SK-N-SH (cell line): Measurements from ENCODE around the gene LSMEM2. TPM values are rescaled to one million over a fixed set of nuclear protein-coding genes. Genes with fewer than 3 reads are reported as not detected.

Experiments
- CTCF ChIA-PET: fragments of 300-600, 350-600 bp; formaldehyde crosslinking; extraction: SDS; loops from one replicate; lab custom pipeline; 2021; lab: Yijun Ruan, JAX
- POLR2A ChIA-PET: fragments of 350-600 bp; sonication (Branson Sonifier 250); formaldehyde crosslinking; extraction: SDS; loops from one replicate; lab custom pipeline; 2020; ENCODE audit warnings: antibody characterized with exemption, inconsistent platforms; lab: Yijun Ruan, JAX
- DNase-seq: peaks from one replicate; pipeline ENCODE4 v3.0.0; 2012
- H2AFZ ChIP-seq: fragments of 200-600 bp; sonication (generic); 2 replicates; pipeline ENCODE4 v1.8.1; 2016; ENCODE audit warnings: antibody characterized with exemption, mild to moderate bottlenecking, low read depth
- H3F3A ChIP-seq: fragments of 200-600 bp; sonication (generic); replicated peaks from 2 replicates; pipeline ENCODE3; 2016; ENCODE audit warnings: antibody characterized with exemption, mild to moderate bottlenecking; ENCODE audit not compliant: insufficient read depth
- H3K27ac ChIP-seq, 2 experiments: fragments of 200-500 bp in 1 of 2; fragments of 200-600 bp in 1 of 2; sonication (Bioruptor generic) in 1 of 2; sonication (generic), shearing (Covaris generic) in 1 of 2; 2 replicates each; pipeline versions ENCODE4 v1.5.1 to v1.6.1; 2014 to 2016; ENCODE audit warnings: low read depth in 2 of 2, inconsistent platforms in 1 of 2, low read length in 1 of 2, mild to moderate bottlenecking in 1 of 2, mixed read lengths in 1 of 2
- H3K27me3 ChIP-seq: fragments of 200-600 bp; sonication (generic), shearing (Covaris generic); 2 replicates; pipeline ENCODE4 v1.6.1; 2016; ENCODE audit warnings: mixed run types; ENCODE audit not compliant: insufficient read depth
- H3K36me3 ChIP-seq, 2 experiments: fragments of 200-500 bp in 1 of 2; fragments of 200-600 bp in 1 of 2; sonication (Bioruptor generic) in 1 of 2; sonication (generic) in 1 of 2; replicated peaks in 1 of 2; 2 replicates each; pipeline versions ENCODE3 to v1.5.1; 2014 to 2016; ENCODE audit warnings: low read length in 1 of 2, mild to moderate bottlenecking in 1 of 2; ENCODE audit not compliant: insufficient read depth in 2 of 2, control insufficient read depth in 1 of 2
- H3K4me1 ChIP-seq, 2 experiments: fragments of 200-500 bp in 1 of 2; fragments of 200-600 bp in 1 of 2; sonication (Bioruptor generic) in 1 of 2; sonication (generic), shearing (Covaris generic) in 1 of 2; 2 replicates each; pipeline versions ENCODE4 v1.5.1 to v1.6.1; 2014 to 2016; ENCODE audit warnings: low read depth in 1 of 2, low read length in 1 of 2, mixed run types in 1 of 2; ENCODE audit not compliant: insufficient read depth in 2 of 2, control insufficient read depth in 1 of 2
- H3K4me2 ChIP-seq: fragments of 200-600 bp; sonication (generic), shearing (Covaris generic); 2 replicates; pipeline ENCODE4 v1.6.1; 2017; ENCODE audit warnings: mixed run types
- H3K4me3 ChIP-seq, 2 experiments: fragments of 200-500 bp in 1 of 2; fragments of 200-600 bp in 1 of 2; sonication (Bioruptor generic) in 1 of 2; sonication (generic), shearing (Covaris generic) in 1 of 2; 2 replicates each; pipeline versions ENCODE4 v1.5.1 to v1.8.1; 2014 to 2016; ENCODE audit warnings: low read depth in 2 of 2, inconsistent platforms in 1 of 2, low read length in 1 of 2, mild to moderate bottlenecking in 1 of 2, mixed read lengths in 1 of 2, moderate library complexity in 1 of 2
- H3K79me2 ChIP-seq: fragments of 200-600 bp; sonication (generic); 2 replicates; pipeline ENCODE4 v1.8.1; 2017; ENCODE audit warnings: mild to moderate bottlenecking; ENCODE audit not compliant: insufficient read depth
- H3K9ac ChIP-seq: fragments of 200-600 bp; sonication (generic); 2 replicates; pipeline ENCODE4 v1.6.1; 2017; ENCODE audit warnings: mixed run types
- H3K9me2 ChIP-seq: fragments of 200-600 bp; sonication (generic); 2 replicates; pipeline ENCODE4 v1.6.1; 2017; ENCODE audit warnings: mixed run types
- H3K9me3 ChIP-seq: fragments of 200-600 bp; sonication (generic); 2 replicates; pipeline ENCODE4 v1.6.1; 2017; ENCODE audit warnings: mixed run types, mild to moderate bottlenecking, moderate library complexity
- H4K20me1 ChIP-seq: fragments of 200-600 bp; sonication (generic); 2 replicates; pipeline ENCODE4 v1.6.1; 2017; ENCODE audit warnings: mild to moderate bottlenecking, mixed run types; ENCODE audit not compliant: insufficient read depth
- CHD2 ChIP-seq: fragments of 150-350 bp; IDR thresholded peaks from 2 replicates; pipeline ENCODE4 v1.6.1; 2018; ENCODE audit warnings: low read length; ENCODE audit not compliant: partially characterized antibody
- EP300 ChIP-seq, 2 experiments: IDR thresholded peaks; 2 replicates each; pipeline versions ENCODE4 v1.4.0 to v1.6.1; 2012; ENCODE audit warnings: borderline replicate concordance in 1 of 2, low read depth in 1 of 2, low read length in 1 of 2
- FOXM1 ChIP-seq: IDR thresholded peaks from 2 replicates; pipeline ENCODE4 v1.4.0; 2012; ENCODE audit warnings: low read depth, mild to moderate bottlenecking
- JUND ChIP-seq: IDR thresholded peaks from 2 replicates; pipeline ENCODE4 v1.4.0; 2012
- MXI1 ChIP-seq: IDR thresholded peaks from 2 replicates; pipeline ENCODE4 v1.6.1; 2012; ENCODE audit warnings: mild to moderate bottlenecking, low read depth, low read length, improper control_type of control experiment
- NFIC ChIP-seq: IDR thresholded peaks from 2 replicates; pipeline ENCODE4 v1.4.0; 2012; ENCODE audit warnings: borderline replicate concordance
- POLR2AphosphoS5 ChIP-seq: IDR thresholded peaks from 2 replicates; pipeline ENCODE4 v1.6.1; 2012; ENCODE audit warnings: low read depth, low read length
- SIN3A ChIP-seq: IDR thresholded peaks from 2 replicates; pipeline ENCODE4 v1.6.1; 2012; ENCODE audit warnings: low read depth, mild to moderate bottlenecking, low read length, moderate library complexity, borderline replicate concordance
- TAF1 ChIP-seq: IDR thresholded peaks from 2 replicates; pipeline ENCODE4 v1.6.1; 2012; ENCODE audit warnings: low read depth, mild to moderate bottlenecking, low read length, moderate library complexity, borderline replicate concordance
- WGBS: methylation state at CpG from one replicate; pipeline ENCODE4 v1.1.6; 2017; ENCODE audit warnings: low lambda C conversion rate; 5-methylcytosine and 5-hydroxymethylcytosine counted together
- polyA plus RNA-seq, 3 experiments: library from polyadenylated mRNA; depleted of rRNA; stranded (reverse); fragments of >200 nt; gene quantifications; 2 replicates each; pipeline ENCODE4 v1.2.3, GENCODE V29; 2012
- TF ChIP-seq, protein P1 (sequence below): IDR thresholded peaks from 2 replicates; pipeline ENCODE4 v1.4.0; 2012; ENCODE audit warnings: low read depth
- TF ChIP-seq, protein P2 (sequence below): IDR thresholded peaks from 2 replicates; pipeline ENCODE4 v1.4.0; 2012; ENCODE audit warnings: low read depth, borderline replicate concordance
- TF ChIP-seq, protein P3 (sequence below): fragments of 200-600 bp; sonication (generic); IDR thresholded peaks from 2 replicates; pipeline ENCODE4 v1.6.1; 2017; ENCODE audit warnings: antibody characterized with exemption, mild to moderate bottlenecking, moderate library complexity

LSMEM2 gene
- polyA plus RNA-seq, 1 of the 3 experiments (the other 2 are of a cell fraction), result 0.03 TPM

DNA sequence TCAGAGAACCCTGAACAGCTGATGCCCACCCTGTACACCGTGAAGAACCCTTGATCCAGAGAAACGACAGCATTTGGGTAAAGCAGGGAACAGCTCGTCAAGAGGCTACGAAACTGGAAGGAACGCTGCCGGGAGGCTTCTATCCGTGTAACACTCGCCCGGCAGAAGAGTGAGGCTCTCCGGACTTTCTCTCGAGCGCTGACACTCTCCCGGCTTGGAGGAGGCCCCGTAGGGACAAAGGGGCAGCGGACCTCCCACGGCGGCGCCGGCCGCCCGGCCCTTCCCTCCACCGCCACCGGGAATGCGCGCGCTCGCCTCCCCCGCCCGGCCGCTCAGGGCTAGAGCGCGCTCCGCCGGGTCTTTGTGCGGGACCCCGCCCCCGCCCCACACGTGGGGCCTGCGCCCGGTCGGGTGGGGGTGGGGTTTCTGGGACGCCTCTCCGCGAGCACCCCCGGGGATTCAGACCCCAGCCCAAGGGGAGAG, 42.0 kb downstream of the LSMEM2 start:
- H3K4me1 ChIP-seq, result peaks cover 0 to 40% of the 10 kb centered on the region in 2 experiments; a peak in 2 of 4 replicates
- CTCF ChIA-PET, result interaction anchor here (0.5 to 6.0 kb wide), 14 partner anchors 14 to 222 kb away, joined by 3 to 60 read pairs (median 4); partner anchors contain the start of genes HYAL1, HYAL3, IFRD2 and NAA80
- H3K36me3 ChIP-seq, result peaks cover 15 to 45% of the 10 kb centered on the region in 2 experiments
- H3K9ac ChIP-seq, result peak overlapping the region; percentile 93
- H3F3A ChIP-seq, result peaks cover 10% of the 10 kb centered on the region
- peak overlapping the region; percentile 92 to 94 for H3K4me3 ChIP-seq
- peaks cover 41% of the 10 kb centered on the region for H3K79me2 ChIP-seq
- no peaks in the 10 kb centered on the region for H3K9me3 ChIP-seq
- peak overlapping the region; percentile 94 for H2AFZ ChIP-seq
- TF ChIP-seq TAF1 (0 out of 2 replicates have a peak, but pooled peaks have one; percentile 22), POLR2AphosphoS5 (no peak), CHD2 (peak; percentile 31), MXI1 (peak; percentile 85), JUND (no peak), NFIC (no peak), SIN3A (peak; percentile 61; the same call in 1 of the 2 replicates)
- TF ChIP-seq, protein P1, sequence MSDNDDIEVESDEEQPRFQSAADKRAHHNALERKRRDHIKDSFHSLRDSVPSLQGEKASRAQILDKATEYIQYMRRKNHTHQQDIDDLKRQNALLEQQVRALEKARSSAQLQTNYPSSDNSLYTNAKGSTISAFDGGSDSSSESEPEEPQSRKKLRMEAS, result peak; percentile 58
- TF ChIP-seq, protein P2, sequence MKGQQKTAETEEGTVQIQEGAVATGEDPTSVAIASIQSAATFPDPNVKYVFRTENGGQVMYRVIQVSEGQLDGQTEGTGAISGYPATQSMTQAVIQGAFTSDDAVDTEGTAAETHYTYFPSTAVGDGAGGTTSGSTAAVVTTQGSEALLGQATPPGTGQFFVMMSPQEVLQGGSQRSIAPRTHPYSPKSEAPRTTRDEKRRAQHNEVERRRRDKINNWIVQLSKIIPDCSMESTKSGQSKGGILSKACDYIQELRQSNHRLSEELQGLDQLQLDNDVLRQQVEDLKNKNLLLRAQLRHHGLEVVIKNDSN, result peak; percentile 64; the same call in 1 of the 2 replicates
- peak overlapping the region; percentile 92 to 94 for H3K27ac ChIP-seq
- WGBS, result 0% methylated on average over 14 of the region's 45 CpGs
- no peaks in the 10 kb centered on the region for H4K20me1 ChIP-seq
- peak overlapping the region; percentile 80 for H3K4me2 ChIP-seq
- no peaks in the 10 kb centered on the region for H3K27me3 ChIP-seq
- POLR2A ChIA-PET, result interaction anchor here (0.6 to 1.8 kb wide), 6 partner anchors 14 to 29 kb away, joined by 3 to 5 read pairs (median 3); partner anchors contain the start of genes HYAL3, IFRD2 and NAA80
- no peaks in the 10 kb centered on the region for H3K9me2 ChIP-seq
- DNase-seq, result peak; percentile 95

- H2AFZ ChIP-seq, result peak overlapping the region; percentile 94
- H3K4me3 ChIP-seq, result peak overlapping the region; percentile 92 to 94
- peak overlapping the region; percentile 80 for H3K4me2 ChIP-seq
- 13% methylated on average over 12 of the region's 59 CpGs for WGBS
- peaks cover 11 to 49% of the 10 kb centered on the region in 2 experiments for H3K36me3 ChIP-seq
- H3K9me2 ChIP-seq, result no peaks in the 10 kb centered on the region
- ChIA-PET CTCF (interaction anchor here (0.5 to 6.0 kb wide), 14 partner anchors 14 to 221 kb away, joined by 3 to 60 read pairs (median 4); partner anchors contain the start of genes HYAL1, HYAL3, IFRD2 and NAA80), POLR2A (interaction anchor here (0.6 to 1.8 kb wide), 5 partner anchors 13 to 29 kb away, joined by 3 to 5 read pairs (median 3); partner anchors contain the start of genes HYAL3, IFRD2 and NAA80)
- peak overlapping the region; percentile 93 for H3K9ac ChIP-seq
- TF ChIP-seq EP300 (IDR thresholded peaks at IDR 0.05; ENCODE audit: borderline replicate concordance in 1 of 2, low read depth in 1 of 2, low read length in 1 of 2) (peak in 1 of 2 experiments; percentile 70; a peak in 1 of 4 replicates), POLR2AphosphoS5 (peak; percentile 74), FOXM1 (0 out of 2 replicates have a peak, but pooled peaks have one; percentile 58), JUND (no peak; the same call in 1 of the 2 replicates), CHD2 (no peak)
- TF ChIP-seq, protein P3, sequence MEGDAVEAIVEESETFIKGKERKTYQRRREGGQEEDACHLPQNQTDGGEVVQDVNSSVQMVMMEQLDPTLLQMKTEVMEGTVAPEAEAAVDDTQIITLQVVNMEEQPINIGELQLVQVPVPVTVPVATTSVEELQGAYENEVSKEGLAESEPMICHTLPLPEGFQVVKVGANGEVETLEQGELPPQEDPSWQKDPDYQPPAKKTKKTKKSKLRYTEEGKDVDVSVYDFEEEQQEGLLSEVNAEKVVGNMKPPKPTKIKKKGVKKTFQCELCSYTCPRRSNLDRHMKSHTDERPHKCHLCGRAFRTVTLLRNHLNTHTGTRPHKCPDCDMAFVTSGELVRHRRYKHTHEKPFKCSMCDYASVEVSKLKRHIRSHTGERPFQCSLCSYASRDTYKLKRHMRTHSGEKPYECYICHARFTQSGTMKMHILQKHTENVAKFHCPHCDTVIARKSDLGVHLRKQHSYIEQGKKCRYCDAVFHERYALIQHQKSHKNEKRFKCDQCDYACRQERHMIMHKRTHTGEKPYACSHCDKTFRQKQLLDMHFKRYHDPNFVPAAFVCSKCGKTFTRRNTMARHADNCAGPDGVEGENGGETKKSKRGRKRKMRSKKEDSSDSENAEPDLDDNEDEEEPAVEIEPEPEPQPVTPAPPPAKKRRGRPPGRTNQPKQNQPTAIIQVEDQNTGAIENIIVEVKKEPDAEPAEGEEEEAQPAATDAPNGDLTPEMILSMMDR, result peak; percentile 61
- TF ChIP-seq, protein P1, result peak; percentile 84
- DNase-seq, result peak; percentile 96
- peak overlapping the region; percentile 92 to 94 for H3K27ac ChIP-seq
- H3K79me2 ChIP-seq, result peaks cover 46% of the 10 kb centered on the region
- H3K9me3 ChIP-seq, result no peaks in the 10 kb centered on the region
- H4K20me1 ChIP-seq, result no peaks in the 10 kb centered on the region
- H3K27me3 ChIP-seq, result no peaks in the 10 kb centered on the region
- H3F3A ChIP-seq, result peaks cover 10% of the 10 kb centered on the region
- peaks cover 0 to 40% of the 10 kb centered on the region in 2 experiments; a peak in 2 of 4 replicates for H3K4me1 ChIP-seq
Measured at GRCh38 chr3:50321336-50322114, 42.6 kb downstream of the LSMEM2 start.
